ENCODE results near the gene TFDP2.
A peak's percentile ranks its signal among the peaks of the same experiment; 100 is the strongest.
"Not testable (repeated sequence)": the region's sequence is repeated elsewhere in the genome, so short reads cannot be mapped to it uniquely, and the experiment has no call there.

Gene TFDP2

GRCh38 chr3:142148792-142149672, at the start of gene TFDP2:
Gene TFDP2, minus strand, starts transcription at chr3:142149544. Its CDS starts 47,795 bp downstream, at chr3:142101749.
- DNase-seq (ENCODE audit: low read depth in 3 of 3, low spot score in 1 of 3) = peak; percentile 39 to 67 (median 61)

- no peak for DNase-seq (ENCODE audit: low read depth in 3 of 3, low spot score in 1 of 3)
These were observed 39.5 kb upstream of the TFDP2 start for GRCh38 chr3:142188846-142189245.

DNA sequence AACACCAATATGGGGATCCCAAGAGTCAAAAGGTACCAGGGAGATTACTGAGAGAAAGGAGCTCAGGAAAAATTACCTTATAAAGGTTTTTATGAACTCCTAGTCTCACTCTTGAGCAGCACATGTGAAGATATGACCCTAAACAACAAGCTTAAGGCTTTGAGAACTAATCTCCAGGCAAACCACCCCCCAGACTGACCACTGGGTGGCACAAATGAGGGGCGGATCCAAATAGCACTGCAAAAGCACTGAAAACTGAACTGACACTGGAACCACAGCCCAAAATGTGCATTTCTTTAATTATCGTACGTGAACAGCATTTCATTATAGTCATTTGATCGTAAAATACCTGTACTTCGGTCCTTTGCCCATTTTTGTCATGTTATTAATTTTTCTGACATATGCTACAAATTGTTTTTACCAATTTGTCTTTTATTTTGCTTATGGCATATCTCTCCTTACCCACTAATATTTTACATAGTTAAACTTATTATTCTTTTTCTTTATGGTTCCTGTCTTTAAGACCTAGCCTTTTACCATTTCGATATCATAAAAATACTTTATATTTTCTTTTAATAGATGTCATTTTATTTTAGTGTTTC, 31.5 kb upstream of the TFDP2 start:
- DNase-seq (ENCODE audit: low read depth in 3 of 3, low spot score in 1 of 3) = no peak

DNA sequence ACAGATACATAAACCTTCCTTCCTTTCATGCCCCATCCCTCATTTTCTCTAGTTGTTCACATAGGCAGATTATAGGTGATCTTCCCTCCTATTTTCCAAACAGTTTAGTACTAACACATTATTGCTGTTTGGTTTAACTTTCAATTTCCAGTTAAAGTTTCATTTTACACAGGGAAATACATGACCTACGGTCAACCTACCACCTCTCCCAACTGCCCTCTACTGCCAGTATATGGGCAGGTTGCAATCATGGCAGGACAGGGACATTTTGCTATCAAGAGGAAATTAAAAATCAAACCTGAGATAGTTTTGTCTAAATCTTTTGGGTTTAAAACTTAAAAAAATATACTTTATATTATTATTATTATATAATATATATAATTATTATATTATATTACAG, 26.1 kb upstream of the TFDP2 start:
- DNase-seq (ENCODE audit: low read depth in 3 of 3, low spot score in 1 of 3) = no peak

DNA sequence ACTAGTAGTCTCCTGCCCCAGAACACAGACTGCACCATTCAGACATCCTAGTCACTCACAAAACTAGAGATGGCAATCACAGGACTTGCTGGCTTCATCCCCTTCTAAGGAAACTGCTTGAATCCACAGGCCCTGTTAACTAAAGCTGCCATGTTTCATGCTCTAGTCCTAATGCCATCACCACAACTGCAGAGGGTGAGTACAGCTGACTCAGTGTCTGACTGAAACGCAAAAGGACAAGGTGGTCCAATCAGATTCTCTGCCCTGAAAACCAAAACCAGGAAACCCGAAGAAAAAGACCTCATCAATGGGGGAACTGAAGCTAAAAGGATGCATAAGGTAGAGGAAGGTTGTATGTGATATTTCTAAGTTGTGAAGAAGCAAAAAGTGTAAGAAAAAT, 25.2 kb upstream of the TFDP2 start:
- no peak for DNase-seq (ENCODE audit: low read depth in 3 of 3, low spot score in 1 of 3)

GRCh38 chr3:142168514-142168913, 19.2 kb upstream of the TFDP2 start:
- DNase-seq (ENCODE audit: low read depth in 3 of 3, low spot score in 1 of 3) = no peak

DNA sequence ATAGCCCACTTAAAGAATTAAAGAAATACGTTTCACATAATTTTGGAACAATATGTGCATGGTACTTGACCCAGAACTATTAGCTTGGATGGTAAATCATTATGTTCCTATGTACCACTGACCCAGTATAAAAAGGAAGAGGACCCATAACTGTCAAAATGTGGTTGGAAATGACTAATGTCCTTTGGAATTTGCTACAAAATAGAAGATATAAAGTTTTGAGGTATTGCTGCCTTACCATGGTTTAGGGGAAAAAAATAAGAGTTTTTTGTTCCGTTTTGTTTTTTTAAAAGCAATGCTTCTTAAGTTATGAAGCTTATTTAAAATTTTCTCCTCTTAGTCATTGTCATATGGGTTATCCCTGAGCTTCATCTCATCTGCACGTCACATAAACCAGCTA, 15.8 kb upstream of the TFDP2 start:
- no peak for DNase-seq (ENCODE audit: low read depth in 3 of 3, low spot score in 1 of 3)

GRCh38 chr3:142159083-142159740, 9.9 kb upstream of the TFDP2 start:
- no peak for DNase-seq (ENCODE audit: low read depth in 3 of 3, low spot score in 1 of 3)

- DNase-seq (ENCODE audit: low read depth in 3 of 3, low spot score in 1 of 3) = no peak
These were observed 4.8 kb upstream of the TFDP2 start for GRCh38 chr3:142154186-142154585.

DNA sequence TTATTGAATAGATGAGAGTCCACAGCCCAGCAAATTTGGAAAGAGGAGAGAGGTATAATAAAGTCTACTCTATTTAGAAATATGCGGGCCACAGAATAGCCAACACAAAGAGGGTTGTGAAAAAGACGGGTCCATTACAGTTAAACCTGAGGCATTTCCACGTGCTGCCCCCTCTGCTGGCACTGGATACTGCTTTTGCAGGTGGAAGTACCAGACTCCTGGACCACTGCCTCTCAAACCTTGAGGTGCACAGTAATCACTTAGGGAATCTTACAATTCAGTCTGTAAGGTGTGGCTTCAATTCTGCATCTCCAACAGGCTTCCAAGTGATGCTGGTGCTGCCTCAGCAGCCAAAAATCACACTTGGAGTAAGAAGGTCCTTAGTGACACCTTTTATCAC, 3.0 kb upstream of the TFDP2 start:
- no peak for DNase-seq (ENCODE audit: low read depth in 3 of 3, low spot score in 1 of 3)

- no peak for DNase-seq (ENCODE audit: low read depth in 3 of 3, low spot score in 1 of 3)
These were observed 2.5 kb upstream of the TFDP2 start for GRCh38 chr3:142151828-142152227.

- DNase-seq (ENCODE audit: low read depth in 3 of 3, low spot score in 1 of 3) = no peak
These were observed 1.9 kb upstream of the TFDP2 start for GRCh38 chr3:142151240-142151639.

- no peak for DNase-seq (ENCODE audit: low read depth in 3 of 3, low spot score in 1 of 3)
These were observed 927 bp upstream of the TFDP2 start for GRCh38 chr3:142150271-142150670.

GRCh38 chr3:142149673-142149992, 289 bp upstream of the TFDP2 start:
- no peak for DNase-seq (ENCODE audit: low read depth in 3 of 3, low spot score in 1 of 3)

GRCh38 chr3:142148044-142148791, 1.1 kb downstream of the TFDP2 start:
- no peak for DNase-seq (ENCODE audit: low read depth in 3 of 3, low spot score in 1 of 3)

- DNase-seq (ENCODE audit: low read depth in 3 of 3, low spot score in 1 of 3) = not testable (repeated sequence)
These were observed 4.8 kb downstream of the TFDP2 start for GRCh38 chr3:142144587-142144986.

DNA sequence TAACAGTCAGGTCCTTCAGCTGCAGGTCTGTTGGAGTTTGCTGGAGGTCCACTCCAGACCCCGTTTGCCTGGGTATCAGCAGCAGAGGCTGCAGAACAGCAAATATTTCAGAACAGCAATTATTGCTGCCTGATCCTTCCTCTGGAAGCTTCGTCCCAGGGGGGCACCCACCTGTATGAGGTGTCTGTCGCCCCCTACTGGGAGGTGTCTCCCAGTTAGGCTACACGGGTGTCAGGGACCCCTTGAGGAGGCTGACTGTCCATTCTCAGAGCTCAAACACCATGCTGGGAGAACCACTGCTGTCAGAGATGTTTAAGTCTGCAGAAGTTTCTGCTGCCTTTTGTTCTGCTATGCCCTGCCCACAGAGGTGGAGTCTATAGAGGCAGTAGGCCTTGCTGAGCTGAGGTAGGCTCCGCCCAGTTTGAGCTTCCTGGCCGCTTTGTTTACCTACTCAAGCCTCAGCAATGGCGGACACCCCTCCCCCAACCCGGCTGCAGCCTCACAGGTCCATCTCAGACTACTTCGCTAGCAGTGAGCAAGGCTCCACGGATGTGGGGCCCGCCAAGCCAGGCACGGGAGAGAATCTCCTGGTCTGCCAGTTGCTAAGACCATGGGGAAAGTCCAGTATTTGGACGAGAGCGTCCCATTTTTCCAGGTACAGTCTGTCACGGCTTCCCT, 8.6 kb downstream of the TFDP2 start:
- DNase-seq (ENCODE audit: low read depth in 3 of 3, low spot score in 1 of 3) = not testable (repeated sequence)

GRCh38 chr3:142137089-142137488, 12.3 kb downstream of the TFDP2 start:
- DNase-seq (ENCODE audit: low read depth in 3 of 3, low spot score in 1 of 3) = not testable (repeated sequence)

GRCh38 chr3:142134799-142135325, 14.5 kb downstream of the TFDP2 start:
- no peak for DNase-seq (ENCODE audit: low read depth in 3 of 3, low spot score in 1 of 3)

DNA sequence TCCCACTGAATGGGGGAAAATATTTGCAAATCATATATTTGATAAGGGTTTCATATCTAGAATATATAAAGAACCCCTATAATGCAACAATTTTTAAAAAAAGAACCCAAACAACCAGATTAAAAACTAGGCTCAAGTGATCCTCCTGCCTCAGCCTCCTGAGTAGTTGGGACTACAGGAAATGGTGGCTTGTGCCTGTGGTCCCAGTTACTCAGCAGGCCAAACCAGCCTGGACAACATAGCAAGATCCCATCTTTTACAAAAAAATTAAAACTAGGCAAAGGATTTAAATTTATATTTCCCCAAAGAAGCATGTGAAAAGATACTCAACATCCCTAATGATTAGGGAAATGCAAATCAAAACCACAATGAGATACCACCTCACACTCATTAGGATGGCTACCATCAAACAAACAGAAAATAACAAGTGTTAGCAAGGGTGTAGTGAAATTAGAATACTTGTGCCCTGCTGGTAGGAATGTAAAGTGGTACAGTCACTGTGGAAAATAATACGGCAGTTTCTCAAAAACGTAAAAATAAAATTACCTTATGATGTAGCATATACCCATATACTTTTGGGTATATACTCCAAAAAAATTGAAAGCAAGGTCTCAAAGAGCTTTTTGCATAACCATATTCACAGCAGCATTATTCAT, 19.7 kb downstream of the TFDP2 start:
- no peak for DNase-seq (ENCODE audit: low read depth in 3 of 3, low spot score in 1 of 3)

Measured in stimulated activated CD4-positive, alpha-beta T cell treated with anti-CD3 and anti-CD28 coated beads, TNF-alpha, amount 100 ng/mL, for 1 hour (primary cell).